IMR-90 (cell line): Measurements from ENCODE around the gene OR2T1. TPM values are rescaled to one million over a fixed set of nuclear protein-coding genes. Genes with fewer than 3 reads are reported as not detected.

ENCODE experiments used
- ATAC-seq: fragments of 200-7000 bp; cut with Tn5 transposase; 2 replicates; pipeline ENCODE4 v1.9.1; 2020; ENCODE audit warnings: low read depth, mild to moderate bottlenecking, moderate library complexity
- Bru-seq: library from RNA; stranded (reverse); fragments of 400-500 nt; gene quantifications from one replicate; lab custom pipeline; 2021; lab: Mats Ljungman, UMichigan
- BruChase-seq, 2 experiments: library from RNA; stranded (reverse); fragments of 400-500 nt; gene quantifications; one replicate each; lab custom pipeline; 2021; lab: Mats Ljungman, UMichigan
- BruUV-seq: library from RNA; stranded (reverse); fragments of 400-500 nt; replicated peaks from 2 replicates; lab custom pipeline; 2021; lab: Mats Ljungman, UMichigan
- CTCF ChIA-PET: fragments of 300-600 bp; formaldehyde crosslinking; extraction: SDS; loops from one replicate; lab custom pipeline; 2021; ENCODE audit warnings: antibody characterized with exemption; lab: Yijun Ruan, JAX
- POLR2A ChIA-PET: fragments of 300-600 bp; sonication (Branson Sonifier 250); formaldehyde crosslinking; loops from one replicate; lab custom pipeline; 2022; ENCODE audit warnings: antibody characterized with exemption; ENCODE audit not compliant: unreplicated experiment; lab: Charles Lee
- DNase-seq: peaks from one replicate; pipeline ENCODE4 v3.0.0; 2013
- H2AFZ ChIP-seq: replicated peaks from 2 replicates; pipeline ENCODE3; 2013; ENCODE audit warnings: low read length, mild to moderate bottlenecking; ENCODE audit not compliant: poor library complexity
- H2AK5ac ChIP-seq: 2 replicates; pipeline ENCODE4 v1.6.1; 2013; ENCODE audit warnings: low read depth, low read length, inconsistent platforms
- H2AK9ac ChIP-seq: replicated peaks from 2 replicates; pipeline ENCODE3; 2013; ENCODE audit warnings: mild to moderate bottlenecking, low read depth, low read length, moderate library complexity; ENCODE audit not compliant: poor library complexity
- H2BK120ac ChIP-seq: 2 replicates; pipeline ENCODE4 v1.6.1; 2013; ENCODE audit warnings: low read depth, low read length, inconsistent platforms
- H2BK15ac ChIP-seq: 3 replicates; pipeline ENCODE4 v1.6.1; 2013; ENCODE audit warnings: low read depth, low read length, inconsistent platforms
- H2BK20ac ChIP-seq: 2 replicates; pipeline ENCODE4 v1.6.1; 2013; ENCODE audit warnings: low read depth, mild to moderate bottlenecking, inconsistent platforms, low read length, moderate library complexity
- H2BK5ac ChIP-seq: 2 replicates; pipeline ENCODE4 v1.6.1; 2013; ENCODE audit warnings: mild to moderate bottlenecking, low read depth, low read length, inconsistent platforms; ENCODE audit not compliant: poor library complexity, severe bottlenecking
- H3K14ac ChIP-seq: replicated peaks from 2 replicates; pipeline ENCODE4 v1.6.1; 2013; ENCODE audit warnings: low read depth, low read length, inconsistent platforms
- H3K18ac ChIP-seq: 2 replicates; pipeline ENCODE4 v1.6.1; 2013; ENCODE audit warnings: low read depth, low read length, control low read depth
- H3K23ac ChIP-seq: 2 replicates; pipeline ENCODE4 v1.6.1; 2013; ENCODE audit warnings: low read depth, low read length, inconsistent platforms
- H3K27ac ChIP-seq: 2 replicates; pipeline ENCODE4 v1.5.1; 2013; ENCODE audit warnings: mild to moderate bottlenecking, control low read depth, low read length; ENCODE audit not compliant: insufficient read depth
- H3K27me3 ChIP-seq: 2 replicates; pipeline ENCODE4 v1.6.1; 2013; ENCODE audit warnings: low read length; ENCODE audit not compliant: control insufficient read depth, insufficient read depth
- H3K36me3 ChIP-seq: 2 replicates; pipeline ENCODE4 v1.6.1; 2013; ENCODE audit warnings: low read length, mixed read lengths; ENCODE audit not compliant: control insufficient read depth, insufficient read depth
- H3K4ac ChIP-seq: 2 replicates; pipeline ENCODE4 v1.6.1; 2013; ENCODE audit warnings: low read depth, low read length, inconsistent platforms
- H3K4me1 ChIP-seq: 2 replicates; pipeline ENCODE4 v1.6.1; 2013; ENCODE audit warnings: low read length, mixed read lengths; ENCODE audit not compliant: control insufficient read depth, insufficient read depth
- H3K4me2 ChIP-seq: 2 replicates; pipeline ENCODE4 v1.6.1; 2013; ENCODE audit warnings: low read depth, mild to moderate bottlenecking, control low read depth, low read length, moderate library complexity
- H3K4me3 ChIP-seq: 2 replicates; pipeline ENCODE4 v1.5.1; 2013; ENCODE audit warnings: low read depth, mild to moderate bottlenecking, control low read depth, low read length, moderate library complexity; ENCODE audit not compliant: insufficient read depth
- H3K56ac ChIP-seq: 2 replicates; pipeline ENCODE4 v1.6.1; 2013; ENCODE audit warnings: low read length, inconsistent platforms; ENCODE audit not compliant: insufficient read depth; ENCODE audit errors: extremely low read depth
- H3K79me1 ChIP-seq, 2 experiments: 2 replicates each; pipeline ENCODE4 v1.6.1; 2013; ENCODE audit warnings: low read length in 2 of 2, inconsistent platforms in 1 of 2, low read depth in 1 of 2
- H3K9ac ChIP-seq: 2 replicates; pipeline ENCODE4 v1.6.1; 2013; ENCODE audit warnings: low read depth, low read length, control low read depth
- H3K9me1 ChIP-seq: 2 replicates; pipeline ENCODE4 v1.6.1; 2013; ENCODE audit warnings: low read length, inconsistent platforms; ENCODE audit not compliant: insufficient read depth
- H3K9me3 ChIP-seq: 2 replicates; pipeline ENCODE4 v1.6.1; 2013; ENCODE audit warnings: low read length; ENCODE audit not compliant: control insufficient read depth, insufficient read depth
- H4K20me1 ChIP-seq: 2 replicates; pipeline ENCODE4 v1.6.1; 2013; ENCODE audit warnings: low read length, inconsistent platforms; ENCODE audit not compliant: insufficient read depth
- H4K5ac ChIP-seq: 2 replicates; pipeline ENCODE4 v1.6.1; 2013; ENCODE audit warnings: mild to moderate bottlenecking, low read depth, low read length, control low read depth
- H4K8ac ChIP-seq, 2 experiments: 2 replicates each; pipeline ENCODE4 v1.6.1; 2013; ENCODE audit warnings: low read depth in 2 of 2, low read length in 2 of 2, control low read depth in 1 of 2, inconsistent platforms in 1 of 2
- H4K91ac ChIP-seq: 2 replicates; pipeline ENCODE4 v1.6.1; 2013; ENCODE audit warnings: low read depth, low read length, inconsistent platforms; ENCODE audit not compliant: insufficient read depth
- CEBPB ChIP-seq: IDR thresholded peaks from 2 replicates; pipeline ENCODE4 v1.6.1; 2012; ENCODE audit warnings: low read depth, low read length, improper control_type of control experiment
- MAZ ChIP-seq: IDR thresholded peaks from 2 replicates; pipeline ENCODE4 v1.6.1; 2012; ENCODE audit warnings: low read depth, mild to moderate bottlenecking, low read length, improper control_type of control experiment, moderate library complexity, borderline replicate concordance
- MXI1 ChIP-seq: IDR thresholded peaks from 2 replicates; pipeline ENCODE4 v1.6.1; 2012; ENCODE audit warnings: low read depth, mild to moderate bottlenecking, low read length, moderate library complexity, borderline replicate concordance
- NFE2L2 ChIP-seq: fragments of 150-350 bp; IDR thresholded peaks from 2 replicates; pipeline ENCODE4 v1.6.1; 2016; ENCODE audit warnings: low read depth, mild to moderate bottlenecking, low read length
- POLR2A ChIP-seq: IDR thresholded peaks from 2 replicates; pipeline ENCODE4 v1.6.1; 2012; ENCODE audit warnings: mild to moderate bottlenecking, low read depth, low read length
- WGBS, 2 experiments: methylation state at CpG; one replicate each; pipeline versions ENCODE4 v1.1.5 to v1.1.7; 2013; ENCODE audit warnings: missing lambda C conversion rate in 2 of 2; ENCODE audit not compliant: insufficient read length in 1 of 2; ENCODE audit errors: extremely low coverage in 2 of 2; 5-methylcytosine and 5-hydroxymethylcytosine counted together
- dilution Hi-C: fragments of 300-500 bp; cut with HindIII; formaldehyde crosslinking; loops from one replicate; pipeline ENCODE4 v1.14.3; 2018; ENCODE audit warnings: low sequenced_read_pairs; ENCODE audit not compliant: unreplicated experiment
- in situ Hi-C: fragments of 300-500 bp; cut with MboI; formaldehyde crosslinking; loops from 3 replicates; pipeline ENCODE4 v1.14.3; 2019; ENCODE audit warnings: low sequenced_read_pairs, inconsistent platforms, mixed read lengths
- intact Hi-C: fragments of 100-400 bp; cut with micrococcal nuclease; formaldehyde crosslinking; loops from 2 replicates; pipeline ENCODE4 v1.10.0; 2022
- long read RNA-seq: library from polyadenylated mRNA; unstranded; transcript quantifications from one replicate; pipeline ENCODE4 v2.0.0, GENCODE V29; 2021; ENCODE audit not compliant: unreplicated experiment
- polyA plus RNA-seq, 3 experiments: library from polyadenylated mRNA; depleted of rRNA; stranded (reverse); fragments of >200 nt; gene quantifications; 2 replicates each; pipeline ENCODE4 v1.2.3, GENCODE V29; 2012; ENCODE audit warnings: low replicate concordance in 1 of 3
- total RNA-seq: library from RNA; depleted of rRNA; stranded (reverse); fragments of >200 nt; gene quantifications from 2 replicates; pipeline ENCODE4 v1.2.3, GENCODE V29; 2012; rRNA removed
- TF ChIP-seq, protein P1 (sequence below): conservative IDR thresholded peaks from 2 replicates; pipeline ENCODE4 v1.5.1; 2012; ENCODE audit warnings: mild to moderate bottlenecking, low read depth, low read length, improper control_type of control experiment
- TF ChIP-seq, protein P2 (sequence below): fragments of 150-350 bp; IDR thresholded peaks from 2 replicates; pipeline ENCODE4 v1.6.1; 2016; ENCODE audit warnings: low read depth, mild to moderate bottlenecking, low read length, moderate library complexity, borderline replicate concordance
- TF ChIP-seq, protein P3 (sequence below): fragments of 150-350 bp; IDR thresholded peaks from 2 replicates; pipeline ENCODE4 v1.6.1; 2017; ENCODE audit warnings: mild to moderate bottlenecking, antibody characterized with exemption, low read length, low read depth

OR2T1 gene, protein sequence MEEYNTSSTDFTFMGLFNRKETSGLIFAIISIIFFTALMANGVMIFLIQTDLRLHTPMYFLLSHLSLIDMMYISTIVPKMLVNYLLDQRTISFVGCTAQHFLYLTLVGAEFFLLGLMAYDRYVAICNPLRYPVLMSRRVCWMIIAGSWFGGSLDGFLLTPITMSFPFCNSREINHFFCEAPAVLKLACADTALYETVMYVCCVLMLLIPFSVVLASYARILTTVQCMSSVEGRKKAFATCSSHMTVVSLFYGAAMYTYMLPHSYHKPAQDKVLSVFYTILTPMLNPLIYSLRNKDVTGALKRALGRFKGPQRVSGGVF
- not detected in 2 replicates for total RNA-seq
- not detected in 2 replicates for polyA plus RNA-seq (2012; rRNA removed)
- not detected in 2 replicates for polyA plus RNA-seq (2012; cell fraction: cytosol; rRNA removed)
- polyA plus RNA-seq (2012; cell fraction: nucleus; rRNA removed; ENCODE audit: low replicate concordance) = not detected in 2 replicates
- Bru-seq, nascent RNA = not detected
- not detected for BruChase-seq, experiment 1, labeled RNA remaining after a 6-hour chase
- not detected for BruChase-seq, experiment 2, labeled RNA remaining after a 2-hour chase
- long read RNA-seq = 0 reads

DNA sequence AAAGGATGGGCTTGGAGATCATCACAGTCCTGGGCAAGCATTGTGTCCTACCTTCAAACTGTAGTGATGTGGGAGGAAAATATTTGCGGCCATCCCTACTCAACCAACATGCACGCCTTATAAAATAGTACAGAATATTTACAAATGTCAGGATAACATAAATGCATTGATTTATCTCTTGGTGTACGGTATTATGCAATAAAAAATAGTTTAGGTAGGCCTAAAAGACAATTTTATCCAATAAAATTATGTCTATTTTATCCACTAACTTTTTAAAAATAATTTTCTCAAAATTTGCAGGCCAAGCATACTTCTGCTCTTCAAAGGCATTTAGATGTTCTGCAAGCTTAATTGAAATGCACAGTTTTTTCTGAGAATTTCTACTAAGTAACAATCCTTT, at the start of gene OR2T1:
TSS of gene OR2T1 (plus strand) at position 301 of the 400 bp plus-strand sequence. CDS start 3,100 bp downstream, outside the sequence.
- Histone ChIP-seq H4K91ac (no peak within 1 kb of the TSS), H3K18ac (no peak within 1 kb of the TSS), H3K4me2 (no peak within 1 kb of the TSS), H2BK120ac (no peak within 1 kb of the TSS), H3K9ac (no peak within 1 kb of the TSS), H2BK15ac (no peak within 1 kb of the TSS), H3K4me3 (no peak within 1 kb of the TSS), H2AK9ac (no peak within 1 kb of the TSS), H3K36me3 (no peaks in the 10 kb centered on the region), H2AFZ (no peak within 1 kb of the TSS), H3K4me1 (no peaks in the 10 kb centered on the region), H3K56ac (no peak within 1 kb of the TSS), H3K9me1 (no peaks in the 10 kb centered on the region), H3K9me3 (peaks cover 15% of the 10 kb centered on the region), H3K23ac (no peak within 1 kb of the TSS), H2BK5ac (no peak within 1 kb of the TSS), H4K8ac (no peak within 1 kb of the TSS), H2BK20ac (no peak within 1 kb of the TSS), H3K14ac (no peak within 1 kb of the TSS), H4K20me1 (no peaks in the 10 kb centered on the region), H3K4ac (no peak within 1 kb of the TSS), H3K79me1 (no peaks in the 10 kb centered on the region), H4K5ac (no peak within 1 kb of the TSS), H3K27ac (no peak within 1 kb of the TSS), H3K27me3 (no peaks in the 10 kb centered on the region), H2AK5ac (no peak within 1 kb of the TSS)
- WGBS, 2 experiments = no CpG with 5 or more reads among the region's 3 CpGs
- dilution Hi-C loops = no loop called here
- no peak for DNase-seq
- in situ Hi-C loops = no loop called here
- intact Hi-C loops = no loop called here
- TF ChIP-seq, protein P1, sequence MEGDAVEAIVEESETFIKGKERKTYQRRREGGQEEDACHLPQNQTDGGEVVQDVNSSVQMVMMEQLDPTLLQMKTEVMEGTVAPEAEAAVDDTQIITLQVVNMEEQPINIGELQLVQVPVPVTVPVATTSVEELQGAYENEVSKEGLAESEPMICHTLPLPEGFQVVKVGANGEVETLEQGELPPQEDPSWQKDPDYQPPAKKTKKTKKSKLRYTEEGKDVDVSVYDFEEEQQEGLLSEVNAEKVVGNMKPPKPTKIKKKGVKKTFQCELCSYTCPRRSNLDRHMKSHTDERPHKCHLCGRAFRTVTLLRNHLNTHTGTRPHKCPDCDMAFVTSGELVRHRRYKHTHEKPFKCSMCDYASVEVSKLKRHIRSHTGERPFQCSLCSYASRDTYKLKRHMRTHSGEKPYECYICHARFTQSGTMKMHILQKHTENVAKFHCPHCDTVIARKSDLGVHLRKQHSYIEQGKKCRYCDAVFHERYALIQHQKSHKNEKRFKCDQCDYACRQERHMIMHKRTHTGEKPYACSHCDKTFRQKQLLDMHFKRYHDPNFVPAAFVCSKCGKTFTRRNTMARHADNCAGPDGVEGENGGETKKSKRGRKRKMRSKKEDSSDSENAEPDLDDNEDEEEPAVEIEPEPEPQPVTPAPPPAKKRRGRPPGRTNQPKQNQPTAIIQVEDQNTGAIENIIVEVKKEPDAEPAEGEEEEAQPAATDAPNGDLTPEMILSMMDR = no peak
- no peak for TF ChIP-seq MXI1
- TF ChIP-seq, protein P2, sequence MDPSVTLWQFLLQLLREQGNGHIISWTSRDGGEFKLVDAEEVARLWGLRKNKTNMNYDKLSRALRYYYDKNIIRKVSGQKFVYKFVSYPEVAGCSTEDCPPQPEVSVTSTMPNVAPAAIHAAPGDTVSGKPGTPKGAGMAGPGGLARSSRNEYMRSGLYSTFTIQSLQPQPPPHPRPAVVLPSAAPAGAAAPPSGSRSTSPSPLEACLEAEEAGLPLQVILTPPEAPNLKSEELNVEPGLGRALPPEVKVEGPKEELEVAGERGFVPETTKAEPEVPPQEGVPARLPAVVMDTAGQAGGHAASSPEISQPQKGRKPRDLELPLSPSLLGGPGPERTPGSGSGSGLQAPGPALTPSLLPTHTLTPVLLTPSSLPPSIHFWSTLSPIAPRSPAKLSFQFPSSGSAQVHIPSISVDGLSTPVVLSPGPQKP = no peak
- TF ChIP-seq POLR2A = no peak
- no peak for TF ChIP-seq MAZ
- no peak for TF ChIP-seq CEBPB
- TF ChIP-seq, protein P3, sequence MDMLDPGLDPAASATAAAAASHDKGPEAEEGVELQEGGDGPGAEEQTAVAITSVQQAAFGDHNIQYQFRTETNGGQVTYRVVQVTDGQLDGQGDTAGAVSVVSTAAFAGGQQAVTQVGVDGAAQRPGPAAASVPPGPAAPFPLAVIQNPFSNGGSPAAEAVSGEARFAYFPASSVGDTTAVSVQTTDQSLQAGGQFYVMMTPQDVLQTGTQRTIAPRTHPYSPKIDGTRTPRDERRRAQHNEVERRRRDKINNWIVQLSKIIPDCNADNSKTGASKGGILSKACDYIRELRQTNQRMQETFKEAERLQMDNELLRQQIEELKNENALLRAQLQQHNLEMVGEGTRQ = no peak
- no peak for TF ChIP-seq NFE2L2
- ChIA-PET POLR2A (no interaction called here), CTCF (no interaction called here)
- no TSS peak for BruUV-seq
- no peak for ATAC-seq
